A549 (cell line): ENCODE results near the gene TREX2.

Source experiments
- BHLHE40 ChIP-seq: IDR thresholded peaks from 2 replicates; pipeline ENCODE4 v1.6.1; 2012; ENCODE audit warnings: low read depth, low read length, inconsistent platforms
- CEBPB ChIP-seq, 2 experiments: fragments of >200 bp in 1 of 2; sonication (Bioruptor Twin) in 1 of 2; formaldehyde crosslinking in 1 of 2; IDR thresholded peaks; 2 replicates each; pipeline ENCODE4 v1.6.1; 2012 to 2016
- CTCF ChIP-seq: fragments of >200 bp; sonication (Bioruptor Twin); formaldehyde crosslinking; IDR thresholded peaks from 3 replicates; pipeline ENCODE4 v1.5.1; 2016
- ELK1 ChIP-seq: fragments of 150-350 bp; IDR thresholded peaks from 2 replicates; pipeline ENCODE4 v1.6.1; 2014; ENCODE audit warnings: low read depth, mild to moderate bottlenecking, low read length
- JUNB ChIP-seq: fragments of >200 bp; sonication (Bioruptor Twin); formaldehyde crosslinking; IDR thresholded peaks from 2 replicates; pipeline ENCODE4 v1.6.1; 2016
- POLR2A ChIP-seq: IDR thresholded peaks from 2 replicates; pipeline ENCODE4 v1.6.1; 2012; ENCODE audit warnings: mild to moderate bottlenecking, low read length
- POLR2AphosphoS2 ChIP-seq: conservative IDR thresholded peaks from 2 replicates; pipeline ENCODE4 v1.6.1; 2012; ENCODE audit warnings: low read length, improper control_type of control experiment, inconsistent platforms
- RNF2 ChIP-seq: fragments of 200-600 bp; sonication (generic); IDR thresholded peaks from 2 replicates; pipeline ENCODE4 v1.6.1; 2016; ENCODE audit warnings: low read depth, mild to moderate bottlenecking, antibody characterized with exemption, moderate library complexity, borderline replicate concordance
- USF2 ChIP-seq: fragments of 450-650 bp; IDR thresholded peaks from 2 replicates; pipeline ENCODE4 v1.6.1; 2014; ENCODE audit warnings: antibody characterized with exemption

GRCh38 chrX:153494061-153494460, 48.2 kb upstream of the TREX2 start:
- TF ChIP-seq RNF2 (no peak), POLR2A (no peak), USF2 (no peak), POLR2AphosphoS2 (no peak), CTCF (no peak), BHLHE40 (no peak), ELK1 (no peak), CEBPB (IDR thresholded peaks at IDR 0.05) (no peak), JUNB (no peak)
